ENCODE results near the gene SAMD14. TPM values are rescaled to one million over a fixed set of nuclear protein-coding genes. Genes with fewer than 3 reads are reported as not detected.

Gene SAMD14
- total and polyA plus RNA-seq, 2 experiments from 2014 or later, result 0.70 to 4.7 TPM

DNA sequence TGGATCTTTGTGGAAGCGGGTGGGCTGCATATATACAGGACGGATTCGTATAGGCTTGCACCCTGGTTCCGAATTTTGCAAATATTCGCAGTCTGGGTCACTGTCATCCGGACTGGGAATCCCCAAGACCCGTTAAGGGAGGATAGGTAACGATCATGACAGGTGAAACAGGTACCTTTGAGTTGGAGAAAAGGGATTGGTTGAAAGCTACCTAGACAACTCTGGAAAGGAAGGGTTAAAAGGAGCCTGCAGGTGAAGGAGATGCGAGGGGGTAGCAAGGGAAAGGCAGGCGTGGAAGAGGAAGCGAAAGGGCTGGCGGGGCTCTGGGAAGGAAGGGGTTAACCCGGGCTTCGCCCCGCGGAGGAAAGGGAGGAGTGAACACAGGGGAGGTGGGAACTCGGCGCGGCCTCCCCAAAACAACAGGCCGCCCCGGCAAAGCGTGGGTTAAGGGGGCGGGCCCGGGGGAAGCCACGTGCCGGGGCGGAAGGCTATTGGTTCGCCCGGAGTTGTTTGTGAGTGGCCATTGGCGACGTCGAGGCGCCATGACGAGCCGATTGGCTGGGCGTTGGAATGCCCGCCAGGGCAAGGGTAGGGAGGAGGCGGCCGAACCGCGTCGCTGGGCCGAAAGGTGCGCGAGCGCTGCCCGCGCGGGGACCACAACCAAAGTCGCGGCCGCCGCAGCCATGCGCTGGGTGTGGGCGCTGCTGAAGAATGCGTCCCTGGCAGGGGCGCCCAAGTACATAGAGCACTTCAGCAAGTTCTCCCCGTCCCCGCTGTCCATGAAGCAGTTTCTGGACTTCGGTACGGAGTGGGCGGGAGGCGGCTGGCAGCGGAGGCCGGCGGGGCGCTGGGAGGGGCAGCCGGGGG lies 35.0 kb downstream of the SAMD14 start, which contains the start of gene PDK2:
Gene PDK2 (plus strand): TSS at position 599 of the 867 bp plus-strand sequence. CDS start 85 bp downstream, at position 684.
- Histone ChIP-seq H3K79me2 (replicated peaks; ENCODE audit: insufficient read depth) (no peaks in the 10 kb centered on the region), H3K4me2 (peak within 1 kb of the TSS; percentile 96), H3K36me3 (ENCODE audit: insufficient read depth) (no peaks in the 10 kb centered on the region), H3F3A (replicated peaks; ENCODE audit: low read depth) (no peaks in the 10 kb centered on the region), H3K27ac (ENCODE audit: low read depth) (no peak within 1 kb of the TSS), H2AFZ (peak within 1 kb of the TSS; percentile 97), H3K4me3 (peak within 1 kb of the TSS; percentile 95), H3K9me2 (ENCODE audit: insufficient read depth) (no peaks in the 10 kb centered on the region), H3K27me3 (ENCODE audit: insufficient read depth) (no peaks in the 10 kb centered on the region), H4K20me1 (replicated peaks; ENCODE audit: insufficient read depth) (no peaks in the 10 kb centered on the region), H3K4me1 (ENCODE audit: insufficient read depth) (no peaks in the 10 kb centered on the region)
- peak; percentile 96 for ATAC-seq
- DNase-seq (ENCODE audit: low spot score), result peak; percentile 98
- H3K27me3 Mint-ChIP-seq (ENCODE audit: insufficient read depth, low read depth, poor library complexity), result peaks cover 12% of the 10 kb centered on the region
- peaks cover 2% of the 10 kb centered on the region; the same call in 1 of the 3 replicates for H3K36me3 Mint-ChIP-seq (ENCODE audit: low read depth)
- H3K4me3 Mint-ChIP-seq, result peak within 1 kb of the TSS; percentile 98
- H3K27ac Mint-ChIP-seq, result peak within 1 kb of the TSS; percentile 90
- peaks cover 5% of the 10 kb centered on the region for H3K4me1 Mint-ChIP-seq
- H3K9me3 Mint-ChIP-seq, result no peaks in the 10 kb centered on the region
- TF ChIP-seq, protein P1, sequence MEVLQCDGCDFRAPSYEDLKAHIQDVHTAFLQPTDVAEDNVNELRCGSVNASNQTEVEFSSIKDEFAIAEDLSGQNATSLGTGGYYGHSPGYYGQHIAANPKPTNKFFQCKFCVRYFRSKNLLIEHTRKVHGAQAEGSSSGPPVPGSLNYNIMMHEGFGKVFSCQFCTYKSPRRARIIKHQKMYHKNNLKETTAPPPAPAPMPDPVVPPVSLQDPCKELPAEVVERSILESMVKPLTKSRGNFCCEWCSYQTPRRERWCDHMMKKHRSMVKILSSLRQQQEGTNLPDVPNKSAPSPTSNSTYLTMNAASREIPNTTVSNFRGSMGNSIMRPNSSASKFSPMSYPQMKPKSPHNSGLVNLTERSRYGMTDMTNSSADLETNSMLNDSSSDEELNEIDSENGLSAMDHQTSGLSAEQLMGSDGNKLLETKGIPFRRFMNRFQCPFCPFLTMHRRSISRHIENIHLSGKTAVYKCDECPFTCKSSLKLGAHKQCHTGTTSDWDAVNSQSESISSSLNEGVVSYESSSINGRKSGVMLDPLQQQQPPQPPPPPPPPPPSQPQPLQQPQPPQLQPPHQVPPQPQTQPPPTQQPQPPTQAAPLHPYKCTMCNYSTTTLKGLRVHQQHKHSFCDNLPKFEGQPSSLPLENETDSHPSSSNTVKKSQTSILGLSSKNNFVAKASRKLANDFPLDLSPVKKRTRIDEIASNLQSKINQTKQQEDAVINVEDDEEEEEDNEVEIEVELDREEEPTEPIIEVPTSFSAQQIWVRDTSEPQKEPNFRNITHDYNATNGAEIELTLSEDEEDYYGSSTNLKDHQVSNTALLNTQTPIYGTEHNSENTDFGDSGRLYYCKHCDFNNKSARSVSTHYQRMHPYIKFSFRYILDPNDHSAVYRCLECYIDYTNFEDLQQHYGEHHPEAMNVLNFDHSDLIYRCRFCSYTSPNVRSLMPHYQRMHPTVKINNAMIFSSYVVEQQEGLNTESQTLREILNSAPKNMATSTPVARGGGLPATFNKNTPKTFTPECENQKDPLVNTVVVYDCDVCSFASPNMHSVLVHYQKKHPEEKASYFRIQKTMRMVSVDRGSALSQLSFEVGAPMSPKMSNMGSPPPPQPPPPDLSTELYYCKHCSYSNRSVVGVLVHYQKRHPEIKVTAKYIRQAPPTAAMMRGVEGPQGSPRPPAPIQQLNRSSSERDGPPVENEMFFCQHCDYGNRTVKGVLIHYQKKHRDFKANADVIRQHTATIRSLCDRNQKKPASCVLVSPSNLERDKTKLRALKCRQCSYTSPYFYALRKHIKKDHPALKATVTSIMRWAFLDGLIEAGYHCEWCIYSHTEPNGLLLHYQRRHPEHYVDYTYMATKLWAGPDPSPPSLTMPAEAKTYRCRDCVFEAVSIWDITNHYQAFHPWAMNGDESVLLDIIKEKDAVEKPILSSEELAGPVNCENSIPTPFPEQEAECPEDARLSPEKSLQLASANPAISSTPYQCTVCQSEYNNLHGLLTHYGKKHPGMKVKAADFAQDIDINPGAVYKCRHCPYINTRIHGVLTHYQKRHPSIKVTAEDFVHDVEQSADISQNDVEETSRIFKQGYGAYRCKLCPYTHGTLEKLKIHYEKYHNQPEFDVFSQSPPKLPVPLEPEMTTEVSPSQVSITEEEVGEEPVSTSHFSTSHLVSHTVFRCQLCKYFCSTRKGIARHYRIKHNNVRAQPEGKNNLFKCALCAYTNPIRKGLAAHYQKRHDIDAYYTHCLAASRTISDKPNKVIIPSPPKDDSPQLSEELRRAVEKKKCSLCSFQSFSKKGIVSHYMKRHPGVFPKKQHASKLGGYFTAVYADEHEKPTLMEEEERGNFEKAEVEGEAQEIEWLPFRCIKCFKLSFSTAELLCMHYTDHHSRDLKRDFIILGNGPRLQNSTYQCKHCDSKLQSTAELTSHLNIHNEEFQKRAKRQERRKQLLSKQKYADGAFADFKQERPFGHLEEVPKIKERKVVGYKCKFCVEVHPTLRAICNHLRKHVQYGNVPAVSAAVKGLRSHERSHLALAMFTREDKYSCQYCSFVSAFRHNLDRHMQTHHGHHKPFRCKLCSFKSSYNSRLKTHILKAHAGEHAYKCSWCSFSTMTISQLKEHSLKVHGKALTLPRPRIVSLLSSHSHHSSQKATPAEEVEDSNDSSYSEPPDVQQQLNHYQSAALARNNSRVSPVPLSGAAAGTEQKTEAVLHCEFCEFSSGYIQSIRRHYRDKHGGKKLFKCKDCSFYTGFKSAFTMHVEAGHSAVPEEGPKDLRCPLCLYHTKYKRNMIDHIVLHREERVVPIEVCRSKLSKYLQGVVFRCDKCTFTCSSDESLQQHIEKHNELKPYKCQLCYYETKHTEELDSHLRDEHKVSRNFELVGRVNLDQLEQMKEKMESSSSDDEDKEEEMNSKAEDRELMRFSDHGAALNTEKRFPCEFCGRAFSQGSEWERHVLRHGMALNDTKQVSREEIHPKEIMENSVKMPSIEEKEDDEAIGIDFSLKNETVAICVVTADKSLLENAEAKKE (CRISPR knock-in tag; IDR thresholded peaks at IDR 0.05), result no peak
- TF ChIP-seq CREB1 (CRISPR knock-in tag; IDR thresholded peaks at IDR 0.05; ENCODE audit: low read depth), result peak; percentile 72
- TF ChIP-seq NANOG (IDR thresholded peaks at IDR 0.05; ENCODE audit: borderline replicate concordance), result no peak
- no peak for TF ChIP-seq ZNF331 (CRISPR knock-in tag; IDR thresholded peaks at IDR 0.05; ENCODE audit: low read depth)
- TF ChIP-seq ZNF114 (CRISPR knock-in tag; IDR thresholded peaks at IDR 0.05), result no peak
- TF ChIP-seq, protein P2, sequence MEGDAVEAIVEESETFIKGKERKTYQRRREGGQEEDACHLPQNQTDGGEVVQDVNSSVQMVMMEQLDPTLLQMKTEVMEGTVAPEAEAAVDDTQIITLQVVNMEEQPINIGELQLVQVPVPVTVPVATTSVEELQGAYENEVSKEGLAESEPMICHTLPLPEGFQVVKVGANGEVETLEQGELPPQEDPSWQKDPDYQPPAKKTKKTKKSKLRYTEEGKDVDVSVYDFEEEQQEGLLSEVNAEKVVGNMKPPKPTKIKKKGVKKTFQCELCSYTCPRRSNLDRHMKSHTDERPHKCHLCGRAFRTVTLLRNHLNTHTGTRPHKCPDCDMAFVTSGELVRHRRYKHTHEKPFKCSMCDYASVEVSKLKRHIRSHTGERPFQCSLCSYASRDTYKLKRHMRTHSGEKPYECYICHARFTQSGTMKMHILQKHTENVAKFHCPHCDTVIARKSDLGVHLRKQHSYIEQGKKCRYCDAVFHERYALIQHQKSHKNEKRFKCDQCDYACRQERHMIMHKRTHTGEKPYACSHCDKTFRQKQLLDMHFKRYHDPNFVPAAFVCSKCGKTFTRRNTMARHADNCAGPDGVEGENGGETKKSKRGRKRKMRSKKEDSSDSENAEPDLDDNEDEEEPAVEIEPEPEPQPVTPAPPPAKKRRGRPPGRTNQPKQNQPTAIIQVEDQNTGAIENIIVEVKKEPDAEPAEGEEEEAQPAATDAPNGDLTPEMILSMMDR (conservative IDR thresholded peaks at IDR 0.05; ENCODE audit: low read depth in 2 of 2), result 0 out of 4 replicates have a peak, but pooled peaks of 1 of the 2 experiments have one; percentile 1
- TF ChIP-seq STAT1 (IDR thresholded peaks at IDR 0.05; ENCODE audit: unreplicated experiment), result no peak
- no peak for TF ChIP-seq JUNB (IDR thresholded peaks at IDR 0.05; ENCODE audit: unreplicated experiment)
- TF ChIP-seq, protein P3, sequence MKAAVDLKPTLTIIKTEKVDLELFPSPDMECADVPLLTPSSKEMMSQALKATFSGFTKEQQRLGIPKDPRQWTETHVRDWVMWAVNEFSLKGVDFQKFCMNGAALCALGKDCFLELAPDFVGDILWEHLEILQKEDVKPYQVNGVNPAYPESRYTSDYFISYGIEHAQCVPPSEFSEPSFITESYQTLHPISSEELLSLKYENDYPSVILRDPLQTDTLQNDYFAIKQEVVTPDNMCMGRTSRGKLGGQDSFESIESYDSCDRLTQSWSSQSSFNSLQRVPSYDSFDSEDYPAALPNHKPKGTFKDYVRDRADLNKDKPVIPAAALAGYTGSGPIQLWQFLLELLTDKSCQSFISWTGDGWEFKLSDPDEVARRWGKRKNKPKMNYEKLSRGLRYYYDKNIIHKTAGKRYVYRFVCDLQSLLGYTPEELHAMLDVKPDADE (IDR thresholded peaks at IDR 0.05), result 0 out of 2 replicates have a peak, but pooled peaks have one; percentile 33
- no peak for TF ChIP-seq POLR2AphosphoS5 (IDR thresholded peaks at IDR 0.05; ENCODE audit: low read depth)
- TF ChIP-seq EZH2phosphoT487 (IDR thresholded peaks at IDR 0.05; ENCODE audit: unreplicated experiment), result no peak
- no peak for TF ChIP-seq EZH2 (IDR thresholded peaks at IDR 0.05; ENCODE audit: low read depth, unreplicated experiment)
- TF ChIP-seq, protein P4, sequence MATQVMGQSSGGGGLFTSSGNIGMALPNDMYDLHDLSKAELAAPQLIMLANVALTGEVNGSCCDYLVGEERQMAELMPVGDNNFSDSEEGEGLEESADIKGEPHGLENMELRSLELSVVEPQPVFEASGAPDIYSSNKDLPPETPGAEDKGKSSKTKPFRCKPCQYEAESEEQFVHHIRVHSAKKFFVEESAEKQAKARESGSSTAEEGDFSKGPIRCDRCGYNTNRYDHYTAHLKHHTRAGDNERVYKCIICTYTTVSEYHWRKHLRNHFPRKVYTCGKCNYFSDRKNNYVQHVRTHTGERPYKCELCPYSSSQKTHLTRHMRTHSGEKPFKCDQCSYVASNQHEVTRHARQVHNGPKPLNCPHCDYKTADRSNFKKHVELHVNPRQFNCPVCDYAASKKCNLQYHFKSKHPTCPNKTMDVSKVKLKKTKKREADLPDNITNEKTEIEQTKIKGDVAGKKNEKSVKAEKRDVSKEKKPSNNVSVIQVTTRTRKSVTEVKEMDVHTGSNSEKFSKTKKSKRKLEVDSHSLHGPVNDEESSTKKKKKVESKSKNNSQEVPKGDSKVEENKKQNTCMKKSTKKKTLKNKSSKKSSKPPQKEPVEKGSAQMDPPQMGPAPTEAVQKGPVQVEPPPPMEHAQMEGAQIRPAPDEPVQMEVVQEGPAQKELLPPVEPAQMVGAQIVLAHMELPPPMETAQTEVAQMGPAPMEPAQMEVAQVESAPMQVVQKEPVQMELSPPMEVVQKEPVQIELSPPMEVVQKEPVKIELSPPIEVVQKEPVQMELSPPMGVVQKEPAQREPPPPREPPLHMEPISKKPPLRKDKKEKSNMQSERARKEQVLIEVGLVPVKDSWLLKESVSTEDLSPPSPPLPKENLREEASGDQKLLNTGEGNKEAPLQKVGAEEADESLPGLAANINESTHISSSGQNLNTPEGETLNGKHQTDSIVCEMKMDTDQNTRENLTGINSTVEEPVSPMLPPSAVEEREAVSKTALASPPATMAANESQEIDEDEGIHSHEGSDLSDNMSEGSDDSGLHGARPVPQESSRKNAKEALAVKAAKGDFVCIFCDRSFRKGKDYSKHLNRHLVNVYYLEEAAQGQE (IDR thresholded peaks at IDR 0.05; ENCODE audit: unreplicated experiment), result no peak

All from GM23338 (cell line).